HG02840 (cell line): ENCODE results near the gene OR6J1.

Experiments used
- ATAC-seq: cut with Tn5 transposase; IDR thresholded peaks from one replicate; pipeline ENCODE4 v1.9.1; 2021; ENCODE audit warnings: mild to moderate bottlenecking, moderate library complexity, moderate number of reproducible peaks; ENCODE audit not compliant: unreplicated experiment, low FRiP score

OR6J1 gene

DNA sequence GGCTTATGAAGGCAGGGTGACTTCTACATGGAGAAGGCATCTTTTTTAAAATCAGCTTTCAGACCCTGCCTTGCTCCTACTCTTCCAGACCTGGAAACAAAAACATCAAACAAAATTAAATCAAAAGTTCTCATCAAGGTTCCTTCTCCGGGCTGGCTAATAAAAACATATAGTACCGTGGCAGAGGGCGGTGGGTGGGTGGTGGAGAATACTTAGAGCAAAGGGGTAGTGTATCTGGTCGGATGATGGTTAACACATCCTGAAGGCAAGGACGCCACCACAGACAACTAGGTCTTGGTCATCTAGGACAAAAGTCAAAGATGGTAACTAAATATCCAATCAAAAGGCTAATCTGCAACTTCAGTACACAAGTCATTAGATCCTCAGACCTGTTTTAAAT is 56.9 kb downstream of the OR6J1 start:
- ATAC-seq: no peak

DNA sequence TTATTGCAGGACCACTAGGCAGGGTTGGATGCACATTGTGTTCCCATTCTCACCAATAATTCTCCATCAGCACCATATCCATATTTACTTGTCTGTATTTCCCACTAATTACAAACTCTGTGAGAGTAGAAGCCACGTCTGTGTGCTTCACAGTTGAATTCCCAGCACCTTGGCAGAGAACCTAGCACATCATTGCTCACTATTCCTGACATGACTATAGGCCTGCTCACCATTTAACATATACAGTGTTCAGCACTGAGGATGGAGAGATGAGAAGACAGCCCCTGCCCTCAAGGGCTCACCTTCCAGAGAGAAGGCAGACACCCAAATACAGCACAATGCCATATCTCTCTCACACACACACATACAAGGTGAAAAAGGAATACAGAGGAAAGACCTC is 60.2 kb downstream of the OR6J1 start:
- no peak for ATAC-seq
